ENCODE measurements around the gene C4A.

DNA sequence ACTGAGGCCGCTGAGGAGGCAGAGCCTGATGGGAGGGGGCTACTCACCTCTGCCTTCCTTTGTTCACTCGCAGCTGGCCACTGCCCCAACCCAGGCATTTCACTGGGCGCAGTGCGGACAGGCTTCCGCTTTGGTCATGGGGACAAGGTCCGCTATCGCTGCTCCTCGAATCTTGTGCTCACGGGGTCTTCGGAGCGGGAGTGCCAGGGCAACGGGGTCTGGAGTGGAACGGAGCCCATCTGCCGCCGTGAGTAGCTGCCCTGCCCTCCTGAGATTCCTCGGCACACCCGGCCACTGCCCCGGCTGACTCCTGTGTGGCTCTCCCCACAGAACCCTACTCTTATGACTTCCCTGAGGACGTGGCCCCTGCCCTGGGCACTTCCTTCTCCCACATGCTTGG is 48.3 kb upstream of the C4A start:
- TF ChIP-seq, protein P1, sequence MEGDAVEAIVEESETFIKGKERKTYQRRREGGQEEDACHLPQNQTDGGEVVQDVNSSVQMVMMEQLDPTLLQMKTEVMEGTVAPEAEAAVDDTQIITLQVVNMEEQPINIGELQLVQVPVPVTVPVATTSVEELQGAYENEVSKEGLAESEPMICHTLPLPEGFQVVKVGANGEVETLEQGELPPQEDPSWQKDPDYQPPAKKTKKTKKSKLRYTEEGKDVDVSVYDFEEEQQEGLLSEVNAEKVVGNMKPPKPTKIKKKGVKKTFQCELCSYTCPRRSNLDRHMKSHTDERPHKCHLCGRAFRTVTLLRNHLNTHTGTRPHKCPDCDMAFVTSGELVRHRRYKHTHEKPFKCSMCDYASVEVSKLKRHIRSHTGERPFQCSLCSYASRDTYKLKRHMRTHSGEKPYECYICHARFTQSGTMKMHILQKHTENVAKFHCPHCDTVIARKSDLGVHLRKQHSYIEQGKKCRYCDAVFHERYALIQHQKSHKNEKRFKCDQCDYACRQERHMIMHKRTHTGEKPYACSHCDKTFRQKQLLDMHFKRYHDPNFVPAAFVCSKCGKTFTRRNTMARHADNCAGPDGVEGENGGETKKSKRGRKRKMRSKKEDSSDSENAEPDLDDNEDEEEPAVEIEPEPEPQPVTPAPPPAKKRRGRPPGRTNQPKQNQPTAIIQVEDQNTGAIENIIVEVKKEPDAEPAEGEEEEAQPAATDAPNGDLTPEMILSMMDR (IDR thresholded peaks at IDR 0.05) = no peak
- TF ChIP-seq POLR2A (IDR thresholded peaks at IDR 0.05) = no peak

Data from heart left ventricle (tissue), 13 donors.